Hippocampal formation (tissue), 2 donors: Measurements from ENCODE around the gene KRTAP4-1.
"Not testable (repeated sequence)": the region's sequence is repeated elsewhere in the genome, so short reads cannot be mapped to it uniquely, and the experiment has no call there.

Experiments
- DNase-seq, 2 donors: peaks; one replicate each; lab custom pipeline; 2025; lab: John Stamatoyannopoulos, UW

The KRTAP4-1 gene

DNA sequence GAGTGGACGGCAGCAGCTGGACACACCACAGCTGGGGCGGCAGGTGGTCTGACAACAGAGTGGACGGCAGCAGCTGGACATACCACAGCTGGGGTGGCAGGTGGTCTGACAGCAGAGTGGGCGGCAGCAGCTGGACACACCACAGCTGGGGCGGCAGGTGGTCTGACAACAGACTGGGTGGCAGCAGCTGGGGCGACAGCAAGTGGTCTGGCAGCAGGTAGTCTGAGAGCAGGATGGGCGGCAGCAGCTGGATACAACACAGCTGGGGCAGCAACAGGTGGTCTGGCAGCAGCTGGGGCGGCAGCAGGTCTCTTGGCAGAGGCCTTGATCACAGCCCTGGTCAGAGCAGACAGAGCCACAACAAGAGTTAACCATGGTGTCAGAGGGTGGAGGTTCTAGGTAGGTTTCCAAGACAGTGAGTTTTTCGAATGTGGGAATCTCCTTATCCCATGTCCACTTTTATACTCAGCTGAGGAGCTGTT is at the start of gene KRTAP4-1:
KRTAP4-1 (minus strand) TSS at position 432 of the 482 bp plus-strand sequence; CDS start at position 375, 57 bp downstream.
- DNase-seq = no peak

DNA sequence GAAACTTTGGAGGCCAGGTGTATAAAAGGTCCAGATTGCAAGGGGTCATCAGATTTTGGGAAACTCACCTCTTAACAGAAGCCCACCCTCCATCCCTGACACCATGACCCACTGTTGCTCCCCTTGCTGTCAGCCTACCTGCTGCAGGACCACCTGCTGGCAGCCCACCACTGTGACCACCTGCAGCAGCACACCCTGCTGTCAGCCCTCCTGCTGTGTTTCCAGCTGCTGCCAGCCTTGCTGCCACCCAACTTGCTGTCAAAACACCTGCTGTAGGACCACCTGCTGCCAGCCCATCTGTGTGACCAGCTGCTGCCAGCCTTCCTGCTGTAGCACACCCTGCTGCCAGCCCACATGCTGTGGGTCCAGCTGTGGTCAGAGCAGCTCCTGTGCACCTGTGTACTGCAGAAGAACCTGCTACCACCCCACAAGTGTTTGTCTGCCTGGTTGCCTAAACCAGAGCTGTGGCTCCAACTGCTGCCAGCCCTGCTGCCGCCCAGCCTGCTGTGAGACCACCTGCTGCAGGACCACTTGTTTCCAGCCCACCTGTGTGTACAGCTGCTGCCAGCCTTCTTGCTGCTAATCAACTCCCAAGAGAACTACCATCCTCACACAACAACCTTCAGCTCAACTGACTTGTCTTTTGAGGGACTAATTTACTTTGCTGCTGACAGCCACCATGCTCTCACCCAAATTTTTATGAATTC is 47.8 kb upstream of the KRTAP4-1 start, which contains the start of gene KRTAP9-3:
KRTAP9-3 (plus strand) TSS at position 51 of the 707 bp plus-strand sequence; CDS start at position 104, 53 bp downstream.
- DNase-seq = not testable (repeated sequence)

GRCh38 chr17:41231731-41232130 is 47.0 kb upstream of the KRTAP4-1 start:
- DNase-seq = no peak

- DNase-seq = no peak
Measured at GRCh38 chr17:41230094-41230493, 45.4 kb upstream of the KRTAP4-1 start.

GRCh38 chr17:41226598-41227095 is 41.9 kb upstream of the KRTAP4-1 start, which contains the start of gene KRTAP9-2:
Gene KRTAP9-2 (plus strand): TSS chr17:41226648. CDS start chr17:41226655, 7 bp downstream.
- not testable (repeated sequence) for DNase-seq

- DNase-seq = no peak
Measured at GRCh38 chr17:41226051-41226450, 41.3 kb upstream of the KRTAP4-1 start.

GRCh38 chr17:41223821-41224220 is 39.1 kb upstream of the KRTAP4-1 start:
- no peak for DNase-seq

DNA sequence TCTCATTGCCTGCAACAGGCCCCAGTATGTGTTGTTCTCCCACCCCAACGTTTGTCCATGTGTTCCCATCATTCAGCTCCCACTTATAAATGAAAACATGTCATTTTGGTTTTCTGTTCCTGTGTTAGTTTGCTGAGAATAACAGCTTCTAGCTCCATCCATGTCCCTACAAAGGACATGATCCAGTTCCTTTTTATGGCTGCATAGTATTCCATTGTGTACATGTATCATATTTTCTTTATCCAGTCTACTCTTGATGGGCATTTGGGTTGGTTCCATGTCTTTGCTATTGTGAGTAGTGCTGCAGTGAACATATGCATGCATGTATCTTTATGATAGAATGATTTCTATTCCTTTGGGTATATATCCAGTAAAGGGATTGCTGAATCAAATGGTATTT is 31.0 kb upstream of the KRTAP4-1 start:
- no peak for DNase-seq

- no peak for DNase-seq
Measured at GRCh38 chr17:41212524-41213169, 27.9 kb upstream of the KRTAP4-1 start.

DNA sequence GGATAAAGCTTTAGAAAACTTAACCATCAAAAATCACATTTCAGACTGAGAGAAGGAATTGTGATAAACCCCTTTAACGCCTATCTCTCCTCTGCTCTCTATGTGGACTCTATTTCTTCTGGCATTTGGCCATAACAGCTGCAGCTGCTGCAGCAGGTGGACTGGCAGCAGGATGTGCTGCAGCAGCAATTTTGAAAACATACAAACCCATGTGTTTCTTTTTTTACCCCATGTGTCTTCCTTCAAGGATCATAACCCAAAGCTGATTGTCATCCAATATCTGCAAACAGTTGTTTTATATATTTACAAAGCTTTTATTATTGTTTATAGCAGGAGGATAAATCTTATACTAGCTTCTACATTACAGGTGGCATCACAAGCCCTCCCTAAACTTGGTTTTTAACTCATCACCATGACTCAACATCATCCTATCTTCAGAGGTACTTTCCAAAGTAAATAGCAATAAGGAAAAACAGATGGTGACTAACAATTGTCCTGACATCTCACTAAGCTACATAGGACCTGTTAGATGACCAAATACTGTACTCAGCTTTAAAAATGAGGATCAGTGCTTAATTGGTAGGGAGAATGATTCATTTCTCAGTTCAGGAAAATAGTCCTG is 27.2 kb upstream of the KRTAP4-1 start:
- no peak for DNase-seq

DNA sequence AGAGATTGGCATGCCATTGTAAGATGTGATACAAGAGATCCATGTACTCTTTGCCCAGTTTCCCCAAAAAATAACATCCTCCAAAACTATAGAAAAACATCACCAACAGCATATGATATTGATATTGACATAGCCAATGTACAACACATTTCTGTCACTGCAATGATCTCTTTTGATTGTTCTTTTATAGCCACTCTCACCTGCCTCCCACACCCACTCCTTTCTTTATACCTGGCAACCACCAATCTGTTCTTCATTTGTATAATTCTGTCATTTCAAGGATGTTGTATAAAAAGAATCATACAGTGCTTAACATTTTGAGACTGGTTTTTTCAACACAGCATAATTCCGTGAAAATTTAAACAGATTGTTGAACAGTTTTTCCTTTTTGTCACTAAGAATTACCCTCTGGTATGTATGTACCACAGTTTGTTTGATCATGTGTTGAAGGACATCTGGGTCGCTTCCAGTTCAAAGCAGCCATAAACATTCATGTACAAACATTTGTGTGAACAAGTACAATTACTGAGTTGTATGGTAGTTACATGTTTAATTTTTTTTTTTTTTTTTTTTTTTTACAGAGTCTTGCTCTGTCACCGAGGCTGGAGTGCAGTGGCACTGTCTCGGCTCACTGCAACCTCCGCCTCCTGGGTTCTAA is 14.8 kb upstream of the KRTAP4-1 start:
- DNase-seq = no peak

- no peak for DNase-seq
Measured at GRCh38 chr17:41196068-41196467, 11.4 kb upstream of the KRTAP4-1 start.

DNA sequence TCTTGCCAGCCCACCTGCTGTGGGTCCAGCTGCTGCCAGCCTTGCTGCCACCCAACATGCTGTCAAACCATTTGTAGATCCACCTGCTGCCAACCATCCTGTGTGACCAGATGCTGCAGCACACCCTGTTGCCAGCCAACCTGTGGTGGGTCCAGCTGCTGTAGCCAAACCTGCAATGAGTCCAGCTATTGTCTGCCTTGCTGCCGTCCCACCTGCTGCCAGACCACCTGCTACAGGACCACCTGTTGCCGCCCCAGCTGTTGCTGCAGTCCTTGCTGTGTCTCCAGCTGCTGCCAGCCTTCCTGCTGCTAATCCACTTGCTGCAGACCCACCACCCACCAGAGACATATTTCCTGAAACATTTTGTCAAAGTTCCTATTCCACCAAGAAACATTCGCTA is 5.6 kb upstream of the KRTAP4-1 start:
- no peak for DNase-seq

DNA sequence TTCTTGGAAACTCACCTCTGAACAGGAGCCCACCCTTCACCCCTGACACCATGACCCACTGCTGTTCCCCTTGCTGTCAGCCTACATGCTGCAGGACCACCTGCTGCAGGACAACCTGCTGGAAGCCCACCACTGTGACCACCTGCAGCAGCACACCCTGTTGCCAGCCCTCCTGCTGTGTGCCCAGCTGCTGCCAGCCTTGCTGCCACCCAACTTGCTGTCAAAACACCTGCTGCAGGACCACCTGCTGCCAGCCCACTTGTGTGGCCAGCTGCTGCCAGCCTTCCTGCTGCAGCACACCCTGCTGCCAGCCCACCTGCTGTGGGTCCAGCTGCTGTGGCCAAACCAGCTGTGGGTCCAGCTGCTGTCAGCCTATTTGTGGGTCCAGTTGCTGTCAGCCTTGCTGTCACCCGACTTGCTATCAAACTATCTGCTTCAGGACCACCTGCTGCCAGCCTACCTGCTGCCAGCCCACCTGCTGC is 5.2 kb upstream of the KRTAP4-1 start, which contains the start of gene KRTAP9-1:
KRTAP9-1 (plus strand) TSS at position 51 of the 482 bp plus-strand sequence; CDS start at position 51, 0 bp downstream.
- not testable (repeated sequence) for DNase-seq

- DNase-seq = no peak
Measured at GRCh38 chr17:41186872-41187271, 2.2 kb upstream of the KRTAP4-1 start.

GRCh38 chr17:41185001-41185400 is 290 bp upstream of the KRTAP4-1 start:
- no peak for DNase-seq

DNA sequence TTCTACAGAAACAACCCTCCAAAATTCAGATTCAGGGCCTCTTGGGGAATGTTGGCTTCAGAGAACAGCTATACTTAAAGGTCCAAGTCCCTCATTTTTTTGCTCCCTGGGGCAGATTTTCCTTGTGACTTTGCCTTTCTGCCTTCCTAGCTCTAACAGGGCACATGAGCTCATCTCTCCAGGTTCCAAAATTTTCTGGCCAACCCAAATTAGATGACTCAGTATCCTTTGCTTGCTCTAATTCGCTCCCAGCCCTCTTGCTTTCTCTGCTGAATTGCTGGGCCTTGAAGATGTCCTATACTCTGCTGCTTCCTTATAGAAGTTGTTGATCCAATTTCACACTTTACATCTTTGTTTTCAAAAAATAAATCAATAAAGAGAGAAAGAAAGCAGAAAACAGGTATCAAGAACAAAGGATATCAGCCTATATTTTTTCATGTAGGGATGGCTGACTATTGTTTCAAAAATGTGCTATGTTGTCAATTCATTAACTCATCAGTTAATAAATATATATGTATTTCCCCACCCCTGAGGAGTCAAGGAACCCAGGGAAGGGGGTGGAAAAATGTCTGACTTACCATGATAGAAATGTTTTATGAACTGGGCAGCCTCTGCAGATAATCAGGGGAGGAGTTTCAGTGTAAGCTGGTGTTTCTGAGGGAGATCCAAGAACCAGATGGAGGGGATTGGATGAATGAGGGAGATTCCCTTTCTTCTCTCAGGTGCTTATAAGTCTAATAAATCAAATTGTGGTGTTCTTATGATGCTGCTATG is 5.7 kb downstream of the KRTAP4-1 start:
- no peak for DNase-seq

- no peak for DNase-seq
Measured at GRCh38 chr17:41178341-41178740, 6.4 kb downstream of the KRTAP4-1 start.

DNA sequence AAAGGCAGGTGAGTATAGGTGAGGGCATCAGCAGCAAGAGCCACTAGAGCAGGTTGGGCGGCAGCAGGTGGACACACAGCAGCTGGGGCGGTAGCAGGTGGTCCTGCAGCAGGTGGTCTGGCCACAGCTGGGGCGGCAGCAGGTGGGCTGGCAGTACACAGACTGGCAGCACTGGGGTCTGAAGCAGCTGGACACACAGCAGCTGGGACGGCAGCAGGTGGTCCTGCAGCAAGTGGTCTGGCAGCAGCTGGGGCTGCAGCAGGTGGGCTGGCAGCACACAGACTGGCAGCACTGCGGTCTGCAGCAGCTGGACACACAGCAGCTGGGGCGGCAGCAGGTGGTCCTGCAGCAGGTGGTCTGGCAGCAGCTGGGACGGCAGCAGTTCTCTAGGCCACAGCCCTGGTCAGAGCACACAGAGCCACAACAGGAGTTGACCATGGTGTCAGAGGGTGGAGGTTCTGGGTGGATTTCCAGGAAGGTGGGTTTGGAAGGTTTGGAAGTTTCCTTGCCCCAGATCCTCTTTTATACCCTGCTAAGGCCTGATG is 6.9 kb downstream of the KRTAP4-1 start, which contains the start of gene KRTAP4-2:
KRTAP4-2 (minus strand) TSS at position 495 of the 545 bp plus-strand sequence; CDS start at position 438, 57 bp downstream.
- DNase-seq = no peak

GRCh38 chr17:41176744-41177387 is 7.8 kb downstream of the KRTAP4-1 start:
- DNase-seq = no peak
